Endothelial cell of umbilical vein (primary cell): ENCODE results near the gene COQ2. TPM values are rescaled to one million over a fixed set of nuclear protein-coding genes. Genes with fewer than 3 reads are reported as not detected.

ENCODE experiments used
- BruUV-seq: library from RNA; stranded (reverse); fragments of 400-500 nt; replicated peaks from 2 replicates; lab custom pipeline; 2021; lab: Mats Ljungman, UMichigan
- CTCF ChIA-PET: fragments of 300-600, 350-600 bp; sonication (Branson Sonifier 250); formaldehyde crosslinking; loops from one replicate; lab custom pipeline; 2021; ENCODE audit warnings: antibody characterized with exemption, inconsistent platforms; lab: Charles Lee
- POLR2A ChIA-PET: fragments of 300-600, 350-600 bp; sonication (Branson Sonifier 250); formaldehyde crosslinking; loops from one replicate; lab custom pipeline; 2021; ENCODE audit warnings: antibody characterized with exemption, inconsistent platforms; lab: Charles Lee
- DNase-seq: peaks from one replicate; pipeline ENCODE4 v3.0.0-alpha.2; 2011; ENCODE audit warnings: low read depth, low spot score
- FAIRE-seq: peaks from 2 replicates; lab custom pipeline; 2011; peaks lifted over from hg19 to GRCh38; lab: Jason Lieb, UNC
- H2AFZ ChIP-seq: 2 replicates; pipeline ENCODE4 v1.6.0; 2012; ENCODE audit warnings: low read depth, low read length, control low read depth, inconsistent platforms
- H3K27ac ChIP-seq: 2 replicates; pipeline ENCODE4 v1.5.1; 2011; ENCODE audit warnings: low read depth, mild to moderate bottlenecking, control low read depth, low read length, moderate library complexity; ENCODE audit not compliant: insufficient read depth
- H3K27me3 ChIP-seq, 2 experiments: 2 replicates each; pipeline versions ENCODE4 v1.6.0 to v1.6.1; 2011; ENCODE audit warnings: low read length in 2 of 2, mixed read lengths in 1 of 2; ENCODE audit not compliant: control insufficient read depth in 2 of 2, insufficient read depth in 2 of 2
- H3K36me3 ChIP-seq, 2 experiments: 2 replicates in 1 of 2; 3 replicates in 1 of 2; pipeline ENCODE4 v1.5.1; 2011; ENCODE audit warnings: low read length in 2 of 2, mild to moderate bottlenecking in 1 of 2, moderate library complexity in 1 of 2; ENCODE audit not compliant: control insufficient read depth in 2 of 2, insufficient read depth in 2 of 2; ENCODE audit errors: extremely low read depth in 1 of 2
- H3K4me1 ChIP-seq: 3 replicates; pipeline ENCODE4 v1.5.1; 2011; ENCODE audit warnings: mild to moderate bottlenecking, low read length; ENCODE audit not compliant: control insufficient read depth, insufficient read depth; ENCODE audit errors: extremely low read depth
- H3K4me2 ChIP-seq: 2 replicates; pipeline ENCODE4 v1.6.1; 2011; ENCODE audit warnings: low read length, control low read depth, mixed read lengths; ENCODE audit not compliant: insufficient read depth
- H3K4me3 ChIP-seq, 3 experiments: fragments of 200-600 bp in 1 of 3; sonication (generic), shearing (Covaris generic) in 1 of 3; replicated peaks in 1 of 3; 2 replicates each; pipeline ENCODE4 v1.5.1; 2011 to 2016; ENCODE audit warnings: control low read depth in 3 of 3, low read length in 3 of 3, mild to moderate bottlenecking in 2 of 3, inconsistent platforms in 1 of 3, low read depth in 1 of 3, moderate library complexity in 1 of 3; ENCODE audit not compliant: insufficient read depth in 1 of 3
- H3K79me2 ChIP-seq: 2 replicates; pipeline ENCODE4 v1.6.0; 2012; ENCODE audit warnings: low read length, inconsistent platforms; ENCODE audit not compliant: control insufficient read depth, insufficient read depth
- H3K9ac ChIP-seq: replicated peaks from 2 replicates; pipeline ENCODE3; 2011; ENCODE audit warnings: low read length, control low read depth; ENCODE audit not compliant: insufficient read depth; ENCODE audit errors: extremely low read depth
- H3K9me1 ChIP-seq: replicated peaks from 3 replicates; pipeline ENCODE4 v1.6.0; 2011; ENCODE audit warnings: mild to moderate bottlenecking, low read length; ENCODE audit not compliant: control insufficient read depth, insufficient read depth; ENCODE audit errors: extremely low read depth
- H3K9me3 ChIP-seq: replicated peaks from 2 replicates; pipeline ENCODE4 v1.5.1; 2012; ENCODE audit warnings: low read length, inconsistent platforms; ENCODE audit not compliant: control insufficient read depth, insufficient read depth
- H4K20me1 ChIP-seq: replicated peaks from 2 replicates; pipeline ENCODE3; 2011; ENCODE audit warnings: mild to moderate bottlenecking, low read length; ENCODE audit not compliant: control insufficient read depth, insufficient read depth; ENCODE audit errors: extremely low read depth
- CTCF ChIP-seq, 2 donors: IDR thresholded peaks; 1 replicate in 1 of 2; 2 replicates in 1 of 2; pipeline ENCODE4 v1.5.1; 2011; ENCODE audit warnings: low read length in 2 of 2, mild to moderate bottlenecking in 2 of 2, moderate library complexity in 2 of 2, control low read depth in 1 of 2, inconsistent platforms in 1 of 2, low read depth in 1 of 2; ENCODE audit not compliant: insufficient read depth in 1 of 2; ENCODE audit errors: extremely low read depth in 1 of 2
- EZH2 ChIP-seq: IDR thresholded peaks from 2 replicates; pipeline ENCODE4 v1.6.1; 2012; ENCODE audit warnings: borderline replicate concordance, low read depth, mild to moderate bottlenecking, moderate library complexity, low read length, inconsistent platforms; ENCODE audit not compliant: severe bottlenecking
- FOS ChIP-seq: IDR thresholded peaks from 2 replicates; pipeline ENCODE4 v1.6.1; 2011; ENCODE audit warnings: mild to moderate bottlenecking, low read length, moderate library complexity, borderline replicate concordance; ENCODE audit not compliant: insufficient read depth
- GATA2 ChIP-seq: IDR thresholded peaks from 2 replicates; pipeline ENCODE4 v1.7.0; 2011; ENCODE audit warnings: low read depth, mild to moderate bottlenecking, moderate library complexity, mixed read lengths, low read length; ENCODE audit not compliant: insufficient read length, insufficient read depth
- JUN ChIP-seq: IDR thresholded peaks from 2 replicates; pipeline ENCODE4 v1.6.1; 2011; ENCODE audit warnings: borderline replicate concordance, low read depth; ENCODE audit not compliant: insufficient read length, insufficient read depth
- MAX ChIP-seq: IDR thresholded peaks from 2 replicates; pipeline ENCODE4 v1.6.1; 2011; ENCODE audit not compliant: insufficient read depth, insufficient read length
- MYC ChIP-seq: IDR thresholded peaks from one replicate; pipeline ENCODE4 v1.6.1; 2011; ENCODE audit warnings: mild to moderate bottlenecking, low read depth, low read length
- POLR2A ChIP-seq: IDR thresholded peaks from 2 replicates; pipeline ENCODE4 v1.6.1; 2012; ENCODE audit warnings: low read depth, mild to moderate bottlenecking, control low read depth, low read length
- POLR2AphosphoS5 ChIP-seq: IDR thresholded peaks from 2 replicates; pipeline ENCODE4 v1.6.1; 2012; ENCODE audit warnings: low read depth, mild to moderate bottlenecking, control low read depth, low read length, moderate library complexity; ENCODE audit not compliant: insufficient read depth
- dilution Hi-C: fragments of 300-500 bp; cut with MboI; formaldehyde crosslinking; loops from one replicate; pipeline ENCODE4 v1.15.0; 2019; ENCODE audit warnings: low sequenced_read_pairs; ENCODE audit not compliant: extremely low pct_ligation_motif_present
- intact Hi-C: fragments of 100-400 bp; cut with micrococcal nuclease; formaldehyde crosslinking; loops from one replicate; pipeline ENCODE4 v1.10.0; 2022
- polyA plus RNA-seq, 4 experiments: library from polyadenylated mRNA; depleted of rRNA in 3 of 4; stranded (reverse) in 3 of 4; unstranded in 1 of 4; fragments of >200 nt; gene quantifications; 2 replicates each; pipeline versions ENCODE4 v1.2.1 to v1.2.3, GENCODE V29; 2011 to 2012; ENCODE audit warnings: missing spikeins in 1 of 4
- total RNA-seq: library from RNA; stranded (reverse); gene quantifications from 2 replicates; pipeline ENCODE4 v1.2.3, GENCODE V29; 2021

The COQ2 gene
- total and polyA plus RNA-seq, 2 donors (not counting 3 experiments of a cell fraction or from before 2014, with no cell fraction given), result 25.5 to 28.0 TPM

- dilution Hi-C loops, result no loop called here
Measured at GRCh38 chr4:83315341-83315870, 30.8 kb upstream of the COQ2 start.

More at GRCh38 chr4:83315341-83315870, 30.8 kb upstream of the COQ2 start:
- TF ChIP-seq MAX, result no peak
- TF ChIP-seq CTCF (IDR thresholded peaks at IDR 0.05; ENCODE audit: extremely low read depth in 1 of 2, insufficient read depth in 1 of 2, low read depth in 1 of 2, low read length in 2 of 2), result no peak
- no peak for TF ChIP-seq POLR2A
- TF ChIP-seq JUN, result no peak
- TF ChIP-seq GATA2, result no peak
- no peak for TF ChIP-seq POLR2AphosphoS5
- TF ChIP-seq FOS, result no peak
- TF ChIP-seq MYC, result no peak
- no peak for TF ChIP-seq EZH2
- peaks cover 6% of the 10 kb centered on the region for H3K4me1 ChIP-seq
- H3K9me3 ChIP-seq, result no peaks in the 10 kb centered on the region
- BruUV-seq, result no TSS peak
- POLR2A ChIA-PET, result no interaction called here
- H3K36me3 ChIP-seq, result no peaks in the 10 kb centered on the region
- no peaks in the 10 kb centered on the region for H3K27me3 ChIP-seq
- no peak overlapping the region for H3K4me2 ChIP-seq
- no peaks in the 10 kb centered on the region for H4K20me1 ChIP-seq
- DNase-seq (no peak), FAIRE-seq (no peak)
- no peak overlapping the region for H3K4me3 ChIP-seq
- intact Hi-C loops, result no loop called here
- CTCF ChIA-PET, result interaction anchor here (1.2 to 2.0 kb wide), 3 partner anchors 31 to 34 kb away, joined by 3 to 5 read pairs (median 3); partner anchors contain the start of gene COQ2
- H3K27ac ChIP-seq, result no peak overlapping the region
- H3K9me1 ChIP-seq, result no peaks in the 10 kb centered on the region
- H2AFZ ChIP-seq, result no peak overlapping the region
- no peaks in the 10 kb centered on the region for H3K79me2 ChIP-seq
- no peak overlapping the region for H3K9ac ChIP-seq
